K562 (cell line): ENCODE data around the gene GPR37. TPM values are rescaled to one million over a fixed set of nuclear protein-coding genes. Genes with fewer than 3 reads are reported as not detected.

ENCODE experiments used
- EP300 ChIP-seq: IDR thresholded peaks from 2 replicates; pipeline ENCODE4 v1.6.1; 2012; ENCODE audit warnings: low read length, improper control_type of control experiment
- HNRNPLL ChIP-seq: fragments of 200-400 bp; formaldehyde crosslinking; IDR thresholded peaks from 2 replicates; pipeline ENCODE4 v1.6.1; 2017; ENCODE audit warnings: low read length, low read depth, mild to moderate bottlenecking; ENCODE audit not compliant: poor library complexity, severe bottlenecking
- HSF4 ChIP-seq: fragments of 250-450 bp; sonication (Bioruptor Pico); IDR thresholded peaks from 2 replicates; pipeline ENCODE4 v2.1.2; 2022; ENCODE audit warnings: mild to moderate bottlenecking, moderate library complexity, borderline replicate concordance
- LCOR ChIP-seq: sonication (generic); formaldehyde crosslinking; IDR thresholded peaks from 2 replicates; pipeline ENCODE4 v1.8.0; 2022; ENCODE audit warnings: mild to moderate bottlenecking, missing genetic modification reagents
- MCM2 ChIP-seq: fragments of 450-650 bp; IDR thresholded peaks from 2 replicates; pipeline ENCODE4 v1.6.1; 2017; ENCODE audit warnings: low read depth, mild to moderate bottlenecking
- PHB2 ChIP-seq: fragments of 450-650 bp; IDR thresholded peaks from 2 replicates; pipeline ENCODE4 v1.6.1; 2017; ENCODE audit warnings: low read depth
- RFX5 ChIP-seq: IDR thresholded peaks from 2 replicates; pipeline ENCODE4 v1.6.1; 2011; ENCODE audit warnings: low read depth, mild to moderate bottlenecking, improper control_type of control experiment, low read length
- SIX5 ChIP-seq, 2 experiments: IDR thresholded peaks; 2 replicates each; pipeline ENCODE4 v1.6.1; 2011; ENCODE audit warnings: low read length in 2 of 2, borderline replicate concordance in 1 of 2, low read depth in 1 of 2, mild to moderate bottlenecking in 1 of 2, moderate library complexity in 1 of 2; ENCODE audit not compliant: insufficient read depth in 1 of 2
- SMAD2 ChIP-seq: fragments of 150-350 bp; IDR thresholded peaks from 2 replicates; pipeline ENCODE4 v1.6.1; 2014; ENCODE audit warnings: low read depth, mild to moderate bottlenecking, low read length
- ZKSCAN8 ChIP-seq: fragments of 200-800 bp; sonication (Bioruptor generic); IDR thresholded peaks from 2 replicates; pipeline ENCODE4 v1.6.1; 2016; ENCODE audit warnings: missing genetic modification characterization, missing compliant biosample characterization
- polyA plus RNA-seq, 8 experiments: library from polyadenylated mRNA; depleted of rRNA in 4 of 8; stranded (reverse) in 5 of 8; unstranded in 3 of 8; fragments of >200 nt; fragmentation: Nextera tagmentation in 2 of 8; fragmentation: Illumina TruSeq in 1 of 8; extraction: Ambion mirVana in 2 of 8; extraction: Trizol in 1 of 8; gene quantifications; 2 replicates each; pipeline versions ENCODE4 v1.2.1 to v1.2.3, GENCODE V29; 2011 to 2014; ENCODE audit warnings: inconsistent platforms in 1 of 8, missing spikeins in 1 of 8
- total RNA-seq, 7 experiments: library from RNA; depleted of rRNA in 6 of 7; stranded (reverse); fragments of >200 nt in 6 of 7; fragmentation: Illumina TruSeq in 2 of 7; extraction: Trizol in 2 of 7; gene quantifications; 2 replicates each; pipeline versions ENCODE4 v1.2.1 to v1.2.3, GENCODE V29; 2011 to 2021; ENCODE audit warnings: low replicate concordance in 1 of 7
- TF ChIP-seq, protein P1 (sequence below), 2 experiments: fragments of 450-650 bp; formaldehyde crosslinking in 1 of 2; IDR thresholded peaks; 2 replicates each; pipeline versions ENCODE4 v1.4.0 to v1.6.1; 2014 to 2020; ENCODE audit warnings: mild to moderate bottlenecking in 2 of 2, borderline replicate concordance in 1 of 2, low read depth in 1 of 2
- TF ChIP-seq, protein P2 (sequence below): sonication (generic); formaldehyde crosslinking; IDR thresholded peaks from 2 replicates; pipeline ENCODE4 v1.8.0; 2022; ENCODE audit warnings: missing genetic modification reagents, mild to moderate bottlenecking, borderline replicate concordance
- TF ChIP-seq, protein P3 (sequence below), 3 experiments: fragments of 200-800 bp in 1 of 3; sonication (Bioruptor generic) in 1 of 3; sonication (generic) in 1 of 3; formaldehyde crosslinking in 1 of 3; IDR thresholded peaks; 2 replicates each; pipeline versions ENCODE4 v1.6.1 to v1.8.0; 2016 to 2022; ENCODE audit warnings: mild to moderate bottlenecking in 2 of 3, missing compliant biosample characterization in 2 of 3, missing genetic modification characterization in 2 of 3, missing genetic modification reagents in 1 of 3

The GPR37 gene
- total and polyA plus RNA-seq, 9 of the 15 experiments (the other 6 are each of a cell fraction or from before 2014, with no cell fraction given) = 0.03 TPM; not detected in 8

DNA sequence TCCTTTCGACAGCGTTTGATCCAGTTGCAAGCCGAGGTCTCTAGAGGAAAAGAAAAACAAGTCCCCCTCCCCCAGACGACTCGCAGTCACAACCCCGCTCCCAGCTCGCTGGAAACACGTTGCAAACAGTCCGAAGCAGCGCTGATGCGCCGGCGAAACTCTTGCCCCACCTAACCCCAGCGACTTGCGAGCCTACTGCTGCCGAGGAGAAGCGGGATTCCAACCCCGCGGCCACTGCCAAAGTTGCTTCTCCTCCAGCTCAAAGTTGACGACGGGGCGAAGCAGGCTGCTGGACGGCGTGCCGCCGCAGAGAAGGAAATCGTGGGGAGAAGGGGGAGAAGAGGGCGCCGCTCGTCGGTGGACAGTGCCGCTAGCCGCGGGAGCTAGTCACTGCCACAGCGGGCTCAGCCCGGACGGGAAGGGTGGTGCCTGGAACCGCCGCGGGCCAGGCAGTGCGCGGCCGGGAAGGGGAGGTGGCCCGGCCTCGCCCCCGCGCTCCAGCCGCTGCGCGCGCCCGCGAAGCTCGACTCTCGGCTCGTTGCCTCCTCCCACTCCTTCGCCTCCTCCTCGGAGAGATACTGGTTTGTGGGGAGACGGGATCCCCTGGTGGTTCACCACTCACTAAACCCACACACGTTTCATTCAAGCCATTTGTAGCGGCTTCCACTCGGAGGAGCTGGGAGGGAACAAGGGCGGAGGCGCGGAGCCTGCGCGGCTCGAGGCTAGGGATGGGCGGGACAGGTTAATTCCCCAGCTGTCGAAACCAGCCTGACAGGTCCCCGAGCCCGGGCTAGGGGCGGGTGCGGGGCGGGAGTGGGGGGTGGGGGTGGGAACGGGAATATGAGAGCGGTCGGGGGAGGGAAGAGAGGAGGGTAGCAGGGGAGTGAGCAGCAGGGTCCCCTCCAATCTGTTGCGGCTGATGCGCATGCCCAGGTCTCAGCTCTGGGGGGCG is at the start of gene GPR37 (continued):
- TF ChIP-seq, protein P1, sequence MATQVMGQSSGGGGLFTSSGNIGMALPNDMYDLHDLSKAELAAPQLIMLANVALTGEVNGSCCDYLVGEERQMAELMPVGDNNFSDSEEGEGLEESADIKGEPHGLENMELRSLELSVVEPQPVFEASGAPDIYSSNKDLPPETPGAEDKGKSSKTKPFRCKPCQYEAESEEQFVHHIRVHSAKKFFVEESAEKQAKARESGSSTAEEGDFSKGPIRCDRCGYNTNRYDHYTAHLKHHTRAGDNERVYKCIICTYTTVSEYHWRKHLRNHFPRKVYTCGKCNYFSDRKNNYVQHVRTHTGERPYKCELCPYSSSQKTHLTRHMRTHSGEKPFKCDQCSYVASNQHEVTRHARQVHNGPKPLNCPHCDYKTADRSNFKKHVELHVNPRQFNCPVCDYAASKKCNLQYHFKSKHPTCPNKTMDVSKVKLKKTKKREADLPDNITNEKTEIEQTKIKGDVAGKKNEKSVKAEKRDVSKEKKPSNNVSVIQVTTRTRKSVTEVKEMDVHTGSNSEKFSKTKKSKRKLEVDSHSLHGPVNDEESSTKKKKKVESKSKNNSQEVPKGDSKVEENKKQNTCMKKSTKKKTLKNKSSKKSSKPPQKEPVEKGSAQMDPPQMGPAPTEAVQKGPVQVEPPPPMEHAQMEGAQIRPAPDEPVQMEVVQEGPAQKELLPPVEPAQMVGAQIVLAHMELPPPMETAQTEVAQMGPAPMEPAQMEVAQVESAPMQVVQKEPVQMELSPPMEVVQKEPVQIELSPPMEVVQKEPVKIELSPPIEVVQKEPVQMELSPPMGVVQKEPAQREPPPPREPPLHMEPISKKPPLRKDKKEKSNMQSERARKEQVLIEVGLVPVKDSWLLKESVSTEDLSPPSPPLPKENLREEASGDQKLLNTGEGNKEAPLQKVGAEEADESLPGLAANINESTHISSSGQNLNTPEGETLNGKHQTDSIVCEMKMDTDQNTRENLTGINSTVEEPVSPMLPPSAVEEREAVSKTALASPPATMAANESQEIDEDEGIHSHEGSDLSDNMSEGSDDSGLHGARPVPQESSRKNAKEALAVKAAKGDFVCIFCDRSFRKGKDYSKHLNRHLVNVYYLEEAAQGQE (IDR thresholded peaks at IDR 0.05; ENCODE audit: borderline replicate concordance) = peak; percentile 19; the same call in 1 of the 2 replicates
- TF ChIP-seq, protein P1 (CRISPR knock-in tag; IDR thresholded peaks at IDR 0.05; ENCODE audit: low read depth) = no peak
- TF ChIP-seq RFX5 (no peak), MCM2 (no peak), LCOR (CRISPR knock-in tag) (no peak), SMAD2 (no peak), EP300 (no peak), ZKSCAN8 (CRISPR knock-in tag) (no peak), HNRNPLL (no peak), HSF4 (CRISPR knock-in tag) (no peak), PHB2 (no peak), SIX5 (IDR thresholded peaks at IDR 0.05; ENCODE audit: borderline replicate concordance in 1 of 2, insufficient read depth in 1 of 2, low read depth in 1 of 2, low read length in 2 of 2) (no peak)
- TF ChIP-seq, protein P2, sequence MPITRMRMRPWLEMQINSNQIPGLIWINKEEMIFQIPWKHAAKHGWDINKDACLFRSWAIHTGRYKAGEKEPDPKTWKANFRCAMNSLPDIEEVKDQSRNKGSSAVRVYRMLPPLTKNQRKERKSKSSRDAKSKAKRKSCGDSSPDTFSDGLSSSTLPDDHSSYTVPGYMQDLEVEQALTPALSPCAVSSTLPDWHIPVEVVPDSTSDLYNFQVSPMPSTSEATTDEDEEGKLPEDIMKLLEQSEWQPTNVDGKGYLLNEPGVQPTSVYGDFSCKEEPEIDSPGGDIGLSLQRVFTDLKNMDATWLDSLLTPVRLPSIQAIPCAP (CRISPR knock-in tag) = no peak
- TF ChIP-seq, protein P3, sequence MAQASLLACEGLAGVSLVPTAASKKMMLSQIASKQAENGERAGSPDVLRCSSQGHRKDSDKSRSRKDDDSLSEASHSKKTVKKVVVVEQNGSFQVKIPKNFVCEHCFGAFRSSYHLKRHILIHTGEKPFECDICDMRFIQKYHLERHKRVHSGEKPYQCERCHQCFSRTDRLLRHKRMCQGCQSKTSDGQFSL (CRISPR knock-in tag; IDR thresholded peaks at IDR 0.05) = no peak
- TF ChIP-seq, protein P3 (tag; IDR thresholded peaks at IDR 0.05) = no peak
